IPS-18a (cell line): ENCODE results near the gene ELL3.
"Not testable (repeated sequence)": the region's sequence is repeated elsewhere in the genome, so short reads cannot be mapped to it uniquely, and the experiment has no call there.

Experiments used
- H3K27ac ChIP-seq: one replicate; pipeline ENCODE4 v1.5.1; 2013; ENCODE audit warnings: low read length
- H3K27me3 ChIP-seq: one replicate; pipeline ENCODE4 v1.6.1; 2013; ENCODE audit warnings: mild to moderate bottlenecking, low read length; ENCODE audit not compliant: control insufficient read depth, insufficient read depth
- H3K36me3 ChIP-seq: one replicate; pipeline ENCODE4 v1.6.1; 2013; ENCODE audit warnings: low read depth, low read length; ENCODE audit not compliant: control insufficient read depth
- H3K4me1 ChIP-seq: one replicate; pipeline ENCODE4 v1.6.1; 2013; ENCODE audit warnings: low read depth, low read length; ENCODE audit not compliant: control insufficient read depth
- H3K4me3 ChIP-seq: one replicate; pipeline ENCODE4 v1.5.1; 2013; ENCODE audit warnings: low read length
- H3K9ac ChIP-seq: one replicate; pipeline ENCODE4 v1.6.1; 2013; ENCODE audit warnings: mild to moderate bottlenecking, low read length, moderate library complexity
- H3K9me3 ChIP-seq: one replicate; pipeline ENCODE4 v1.6.1; 2013; ENCODE audit warnings: low read depth, low read length; ENCODE audit not compliant: control insufficient read depth

Gene ELL3

GRCh38 chr15:43748376-43748775 is 28.4 kb downstream of the ELL3 start:
- H3K9ac ChIP-seq, result no peak overlapping the region
- H3K4me1 ChIP-seq, result no peaks in the 10 kb centered on the region
- no peaks in the 10 kb centered on the region for H3K27me3 ChIP-seq
- no peaks in the 10 kb centered on the region for H3K9me3 ChIP-seq
- no peak overlapping the region for H3K27ac ChIP-seq
- H3K36me3 ChIP-seq, result peaks cover 23% of the 10 kb centered on the region
- peak overlapping the region; percentile 88 for H3K4me3 ChIP-seq

DNA sequence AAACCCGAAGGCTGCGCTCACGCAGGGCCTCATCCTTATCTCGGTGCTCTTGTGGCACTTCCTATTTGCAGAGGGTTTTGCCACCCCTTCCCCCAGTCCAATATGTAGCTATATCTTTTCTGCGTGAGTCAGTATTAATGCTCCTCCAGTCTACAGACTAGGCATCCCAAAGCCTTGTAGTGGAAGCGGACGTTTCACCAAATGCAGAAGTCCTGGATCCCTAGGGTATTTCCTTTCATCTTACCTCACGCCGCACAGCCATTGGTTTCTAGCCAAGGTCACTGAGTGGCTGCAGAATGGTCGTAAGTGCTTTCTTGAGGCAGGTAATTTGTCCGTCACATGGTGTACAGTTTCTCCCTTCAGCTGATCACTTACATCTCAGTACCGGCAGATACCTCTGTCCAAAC is 29.9 kb downstream of the ELL3 start:
- not testable (repeated sequence) for H3K36me3 ChIP-seq, H3K9me3 ChIP-seq, H3K4me1 ChIP-seq, H3K27me3 ChIP-seq, H3K27ac ChIP-seq
- H3K9ac ChIP-seq, result peak overlapping the region; percentile 71
- peak overlapping the region; percentile 88 for H3K4me3 ChIP-seq

DNA sequence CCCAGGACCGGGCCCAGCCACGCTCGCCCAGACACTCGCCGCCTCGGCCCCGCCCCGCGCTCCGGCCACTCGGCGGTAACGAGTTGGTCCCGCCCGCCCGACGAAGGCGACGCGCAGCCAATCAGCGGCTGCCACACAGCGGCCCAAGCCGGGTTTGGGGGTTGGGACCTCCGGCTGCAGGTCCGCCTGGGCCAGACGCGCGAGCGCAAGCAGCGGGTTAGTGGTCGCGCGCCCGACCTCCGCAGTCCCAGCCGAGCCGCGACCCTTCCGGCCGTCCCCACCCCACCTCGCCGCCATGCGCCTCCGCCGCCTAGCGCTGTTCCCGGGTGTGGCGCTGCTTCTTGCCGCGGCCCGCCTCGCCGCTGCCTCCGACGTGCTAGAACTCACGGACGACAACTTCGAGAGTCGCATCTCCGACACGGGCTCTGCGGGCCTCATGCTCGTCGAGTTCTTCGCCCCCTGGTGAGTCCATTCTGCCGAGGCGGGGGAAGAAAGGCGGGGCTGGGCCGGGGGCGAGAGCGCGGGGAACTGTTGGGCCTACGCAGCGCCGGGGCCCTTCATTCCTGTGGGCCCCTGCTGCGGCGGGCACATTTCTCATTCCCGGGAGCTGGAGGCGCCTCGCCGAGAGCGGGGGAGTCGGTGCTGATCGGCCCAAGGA is 30.4 kb downstream of the ELL3 start, which contains the start of gene PDIA3:
TSS of gene PDIA3 (plus strand) at position 194 of the 658 bp plus-strand sequence. CDS start at position 296, 102 bp downstream.
- Histone ChIP-seq H3K4me3 (peak within 1 kb of the TSS; percentile 88), H3K27ac (peak within 1 kb of the TSS; percentile 22), H3K9ac (peak within 1 kb of the TSS; percentile 71)
- H3K27me3 ChIP-seq, H3K4me1 ChIP-seq, H3K9me3 ChIP-seq, H3K36me3 ChIP-seq: not testable (repeated sequence)

- no peaks in the 10 kb centered on the region for H3K9me3 ChIP-seq
- H3K36me3 ChIP-seq, result no peaks in the 10 kb centered on the region
- H3K4me1 ChIP-seq, result no peaks in the 10 kb centered on the region
- no peak overlapping the region for H3K9ac ChIP-seq
- no peak overlapping the region for H3K27ac ChIP-seq
- H3K4me3 ChIP-seq, result no peak overlapping the region
- H3K27me3 ChIP-seq, result no peaks in the 10 kb centered on the region
These were observed 41.4 kb downstream of the ELL3 start for GRCh38 chr15:43735416-43735815.

GRCh38 chr15:43728053-43728725 is 48.6 kb downstream of the ELL3 start:
- H3K27ac ChIP-seq, H3K27me3 ChIP-seq, H3K9me3 ChIP-seq, H3K9ac ChIP-seq, H3K36me3 ChIP-seq, H3K4me1 ChIP-seq, H3K4me3 ChIP-seq: not testable (repeated sequence)

GRCh38 chr15:43726306-43726705 is 50.5 kb downstream of the ELL3 start:
- H3K9ac ChIP-seq, H3K9me3 ChIP-seq, H3K27ac ChIP-seq, H3K36me3 ChIP-seq, H3K27me3 ChIP-seq, H3K4me3 ChIP-seq, H3K4me1 ChIP-seq: not testable (repeated sequence)

GRCh38 chr15:43723151-43723550 is 53.6 kb downstream of the ELL3 start:
- H3K36me3 ChIP-seq, result no peaks in the 10 kb centered on the region
- H3K9ac ChIP-seq, result no peak overlapping the region
- H3K4me1 ChIP-seq, result no peaks in the 10 kb centered on the region
- no peak overlapping the region for H3K4me3 ChIP-seq
- no peak overlapping the region for H3K27ac ChIP-seq
- H3K9me3 ChIP-seq, result no peaks in the 10 kb centered on the region
- no peaks in the 10 kb centered on the region for H3K27me3 ChIP-seq
